IMR-90 (cell line): ENCODE results near the gene PARP11.

ENCODE experiments used
- CTCF ChIP-seq: conservative IDR thresholded peaks from 2 replicates; pipeline ENCODE4 v1.5.1; 2012; ENCODE audit warnings: mild to moderate bottlenecking, low read depth, low read length, improper control_type of control experiment
- MXI1 ChIP-seq: IDR thresholded peaks from 2 replicates; pipeline ENCODE4 v1.6.1; 2012; ENCODE audit warnings: low read depth, mild to moderate bottlenecking, low read length, moderate library complexity, borderline replicate concordance

GRCh38 chr12:3815094-3815766 lies 58.0 kb downstream of the PARP11 start:
- TF ChIP-seq MXI1 (no peak), CTCF (no peak)
